HCT116 (cell line): ENCODE results near the gene HSPB1. TPM values are rescaled to one million over a fixed set of nuclear protein-coding genes. Genes with fewer than 3 reads are reported as not detected.

Experiments
- ATAC-seq: fragments of 200-7000 bp; cut with Tn5 transposase; 2 replicates; pipeline ENCODE4 v1.9.1; 2020; ENCODE audit warnings: mild to moderate bottlenecking, moderate library complexity
- BruUV-seq: library from RNA; stranded (reverse); fragments of 400-500 nt; replicated peaks from 2 replicates; lab custom pipeline; 2021; lab: Mats Ljungman, UMichigan
- CTCF ChIA-PET: fragments of 300-600 bp; sonication (Branson Sonifier 250); formaldehyde crosslinking; loops from one replicate; lab custom pipeline; 2021; ENCODE audit warnings: antibody characterized with exemption; lab: Charles Lee
- POLR2A ChIA-PET: fragments of 300-600, 350-600 bp; sonication (Branson Sonifier 250); formaldehyde crosslinking; loops from one replicate; lab custom pipeline; 2021; ENCODE audit warnings: antibody characterized with exemption; lab: Charles Lee
- RAD21 ChIA-PET, 2 experiments: fragments of 300-600 bp; sonication (Branson Sonifier 250); formaldehyde crosslinking; loops; one replicate each; lab custom pipeline; 2023; ENCODE audit warnings: low total read pairs in 2 of 2; ENCODE audit not compliant: uncharacterized antibody in 2 of 2, unreplicated experiment in 2 of 2, low non-redundant PET in 1 of 2; lab: Charles Lee
- DNase-seq: peaks from one replicate; pipeline ENCODE4 v3.0.0-alpha.2; 2010; ENCODE audit warnings: low read depth, low spot score
- H2AFZ ChIP-seq: fragments of 200-600 bp; shearing (Covaris generic), sonication (generic); 2 replicates; pipeline ENCODE4 v1.6.1; 2017; ENCODE audit warnings: low read depth, mixed run types, mixed read lengths, antibody characterized with exemption, low read length; ENCODE audit not compliant: poor library complexity, severe bottlenecking
- H3K27ac ChIP-seq: 2 replicates; pipeline ENCODE4 v1.5.1; 2012; ENCODE audit warnings: low read depth, low read length
- H3K27me3 ChIP-seq: fragments of 200-600 bp; sonication (generic); 2 replicates; pipeline ENCODE4 v1.6.1; 2016; ENCODE audit warnings: mixed run types, low read length, mixed read lengths; ENCODE audit not compliant: insufficient read depth
- H3K36me3 ChIP-seq, 2 experiments: fragments of 200-500 bp in 1 of 2; fragments of 200-600 bp in 1 of 2; sonication (Bioruptor generic) in 1 of 2; sonication (generic) in 1 of 2; 2 replicates each; pipeline versions ENCODE4 v1.5.1 to v1.6.1; 2014 to 2016; ENCODE audit warnings: low read length in 2 of 2, inconsistent platforms in 1 of 2, mixed read lengths in 1 of 2, mixed run types in 1 of 2; ENCODE audit not compliant: insufficient read depth in 2 of 2, control insufficient read depth in 1 of 2
- H3K4me1 ChIP-seq, 2 experiments: fragments of 200-600 bp in 1 of 2; sonication (generic) in 1 of 2; 2 replicates each; pipeline versions ENCODE4 v1.5.1 to v1.6.1; 2012 to 2017; ENCODE audit warnings: low read length in 2 of 2, inconsistent platforms in 1 of 2, mild to moderate bottlenecking in 1 of 2, mixed read lengths in 1 of 2, mixed run types in 1 of 2, moderate library complexity in 1 of 2; ENCODE audit not compliant: insufficient read depth in 2 of 2, control insufficient read depth in 1 of 2
- H3K4me2 ChIP-seq: fragments of 200-600 bp; sonication (generic); 2 replicates; pipeline ENCODE4 v1.6.1; 2017; ENCODE audit warnings: mixed run types, low read length, mixed read lengths
- H3K4me3 ChIP-seq, 2 experiments: fragments of 200-600 bp in 1 of 2; sonication (generic) in 1 of 2; replicated peaks in 1 of 2; 2 replicates each; pipeline ENCODE4 v1.5.1; 2011 to 2016; ENCODE audit warnings: low read length in 2 of 2, control low read depth in 1 of 2, low read depth in 1 of 2, mild to moderate bottlenecking in 1 of 2, mixed read lengths in 1 of 2, mixed run types in 1 of 2
- H3K79me2 ChIP-seq: fragments of 200-600 bp; sonication (generic); 2 replicates; pipeline ENCODE4 v1.6.1; 2017; ENCODE audit warnings: mild to moderate bottlenecking, mixed run types, low read length, moderate library complexity, mixed read lengths; ENCODE audit not compliant: insufficient read depth
- H3K9ac ChIP-seq: fragments of 200-600 bp; sonication (generic); 2 replicates; pipeline ENCODE4 v1.6.1; 2016; ENCODE audit warnings: low read length, mixed read lengths
- H3K9me2 ChIP-seq: fragments of 200-600 bp; sonication (generic), shearing (Covaris generic); 2 replicates; pipeline ENCODE4 v1.6.1; 2017; ENCODE audit warnings: mixed run types, mild to moderate bottlenecking, moderate library complexity; ENCODE audit not compliant: insufficient read depth
- H3K9me3 ChIP-seq, 2 experiments: fragments of 200-500 bp in 1 of 2; fragments of 200-600 bp in 1 of 2; sonication (Bioruptor generic) in 1 of 2; sonication (generic) in 1 of 2; 2 replicates each; pipeline ENCODE4 v1.6.1; 2014 to 2017; ENCODE audit warnings: low read length in 2 of 2, mixed read lengths in 2 of 2, inconsistent platforms in 1 of 2, low read depth in 1 of 2, mild to moderate bottlenecking in 1 of 2, mixed run types in 1 of 2, moderate library complexity in 1 of 2; ENCODE audit not compliant: control insufficient read depth in 1 of 2, insufficient read depth in 1 of 2
- H4K20me1 ChIP-seq: fragments of 200-600 bp; sonication (generic), shearing (Covaris generic); 2 replicates; pipeline ENCODE4 v1.6.1; 2017; ENCODE audit warnings: mixed run types, mild to moderate bottlenecking, moderate library complexity; ENCODE audit not compliant: insufficient read depth
- CEBPB ChIP-seq: IDR thresholded peaks from 2 replicates; pipeline ENCODE4 v1.6.1; 2012; ENCODE audit warnings: low read depth
- ELF1 ChIP-seq: IDR thresholded peaks from 2 replicates; pipeline ENCODE4 v1.6.1; 2012; ENCODE audit warnings: low read depth, borderline replicate concordance
- EZH2 ChIP-seq: fragments of 200-600 bp; sonication (generic); IDR thresholded peaks from 2 replicates; pipeline ENCODE4 v1.6.1; 2017; ENCODE audit warnings: antibody characterized with exemption, mixed run types
- EZH2phosphoT487 ChIP-seq: fragments of 200-600 bp; IDR thresholded peaks from 2 replicates; pipeline ENCODE4 v1.6.1; 2018; ENCODE audit warnings: antibody characterized with exemption, borderline replicate concordance
- MAX ChIP-seq: IDR thresholded peaks from 2 replicates; pipeline ENCODE4 v1.6.1; 2012
- POLR2A ChIP-seq: IDR thresholded peaks from 2 replicates; pipeline ENCODE4 v1.7.0; 2011; ENCODE audit warnings: borderline replicate concordance; ENCODE audit not compliant: insufficient read depth, insufficient read length; ENCODE audit errors: extremely low read depth
- POLR2AphosphoS5 ChIP-seq: IDR thresholded peaks from 2 replicates; pipeline ENCODE4 v1.6.1; 2011; ENCODE audit warnings: mild to moderate bottlenecking, low read depth, low read length, moderate library complexity
- RAD21 ChIP-seq: IDR thresholded peaks from 2 replicates; pipeline ENCODE4 v1.6.1; 2012; ENCODE audit warnings: low read depth, mild to moderate bottlenecking
- SP1 ChIP-seq: IDR thresholded peaks from 2 replicates; pipeline ENCODE4 v1.6.1; 2012; ENCODE audit warnings: low read depth
- ZFX ChIP-seq: fragments of 450-650 bp; IDR thresholded peaks from 2 replicates; pipeline ENCODE4 v1.6.1; 2017
- intact Hi-C: fragments of 100-400 bp; cut with micrococcal nuclease; formaldehyde crosslinking; loops from 2 replicates; pipeline ENCODE4 v1.10.0; 2022
- total RNA-seq: library from RNA; stranded (reverse); gene quantifications from one replicate; pipeline ENCODE4 v1.2.1, GENCODE V29; 2021; ENCODE audit not compliant: unreplicated experiment

Gene HSPB1
- total RNA-seq, 1 experiment from 2014 or later: 524 TPM

DNA sequence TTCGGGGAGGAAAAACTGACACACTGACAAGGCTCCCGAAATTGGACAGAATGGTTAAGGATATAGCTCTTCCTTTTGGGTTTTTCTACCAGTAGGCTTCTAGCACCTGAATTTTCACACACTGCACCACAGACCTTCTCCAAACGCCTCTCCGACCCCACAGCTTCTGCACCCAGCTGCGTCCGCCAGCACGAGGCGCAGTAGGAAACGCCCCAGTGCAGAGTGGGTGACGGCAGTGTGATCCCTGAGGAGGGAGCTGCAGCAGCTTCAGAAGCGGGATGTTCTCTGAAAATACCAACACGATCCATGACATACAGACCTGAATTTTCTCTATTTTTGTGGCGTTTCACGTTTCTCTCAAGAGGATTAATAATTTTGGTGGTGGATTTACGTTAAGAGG, 25.9 kb downstream of the HSPB1 start:
- no peak overlapping the region for H3K9ac ChIP-seq
- no peak overlapping the region for H2AFZ ChIP-seq
- no peak overlapping the region for H3K27ac ChIP-seq
- no peak overlapping the region for H3K4me2 ChIP-seq
- H3K4me3 ChIP-seq: no peak overlapping the region
- DNase-seq (no peak), ATAC-seq (no peak)
- ChIA-PET POLR2A (no interaction called here), RAD21 (no interaction called here), CTCF (no interaction called here)
- H3K9me2 ChIP-seq: no peaks in the 10 kb centered on the region
- intact Hi-C loops: no loop called here
- peaks cover 30% of the 10 kb centered on the region; the same call in 1 of the 2 replicates for H4K20me1 ChIP-seq
- no peaks in the 10 kb centered on the region for H3K9me3 ChIP-seq
- H3K79me2 ChIP-seq: peaks cover 98% of the 10 kb centered on the region
- H3K4me1 ChIP-seq: no peaks in the 10 kb centered on the region
- H3K27me3 ChIP-seq: no peaks in the 10 kb centered on the region
- BruUV-seq: TSS peak; percentile 31
- peaks cover 31 to 45% of the 10 kb centered on the region in 2 experiments for H3K36me3 ChIP-seq
- TF ChIP-seq EZH2 (no peak), MAX (no peak), POLR2AphosphoS5 (no peak), ELF1 (no peak), EZH2phosphoT487 (no peak), SP1 (no peak), POLR2A (no peak), CEBPB (no peak), RAD21 (no peak)

GRCh38 chr7:76329479-76329878, 27.0 kb downstream of the HSPB1 start:
- TF ChIP-seq ZFX: no peak
- Histone ChIP-seq H3K9ac (no peak overlapping the region), H3K4me1 (no peaks in the 10 kb centered on the region), H3K27me3 (no peaks in the 10 kb centered on the region), H3K4me2 (no peak overlapping the region), H3K79me2 (peaks cover 100% of the 10 kb centered on the region), H3K4me3 (no peak overlapping the region), H3K36me3 (peaks cover 33 to 45% of the 10 kb centered on the region in 2 experiments), H2AFZ (no peak overlapping the region), H3K27ac (no peak overlapping the region), H3K9me2 (no peaks in the 10 kb centered on the region), H3K9me3 (no peaks in the 10 kb centered on the region), H4K20me1 (peaks cover 38% of the 10 kb centered on the region; the same call in 1 of the 2 replicates)
- ATAC-seq: no peak
- DNase-seq: no peak
- ChIA-PET POLR2A (no interaction called here), RAD21 (no interaction called here), CTCF (no interaction called here)
- no TSS peak for BruUV-seq
- intact Hi-C loops: no loop called here
